Natural killer cell treated with Interleukin-12 subunit alpha and Interleukin-12 subunit beta and Interleukin-15 and Interleukin-18, amount 100 ng/mL, for 72 hours (primary cell): Measurements from ENCODE around the gene SLC30A1. TPM values are rescaled to one million over a fixed set of nuclear protein-coding genes. Genes with fewer than 3 reads are reported as not detected.

Experiments used
- ATAC-seq, 2 donors: fragments of 150-1000 bp; cut with Tn5 transposase in 1 of 2; sonication (Bioruptor Pico), chemical (Tn5 transposase) in 1 of 2; 2 replicates each; pipeline ENCODE4 v1.10.0; 2021
- DNase-seq: peaks from one replicate; pipeline ENCODE4 v3.0.0; 2022; ENCODE audit warnings: low spot score
- H3K27ac Mint-ChIP-seq, 2 donors: 1 replicate in 1 of 2; 2 replicates in 1 of 2; pipeline ENCODE4 v1.8.0; 2022; ENCODE audit warnings: mixed read lengths in 2 of 2, mild to moderate bottlenecking in 1 of 2, moderate library complexity in 1 of 2
- H3K27me3 Mint-ChIP-seq, 2 donors: 1 replicate in 1 of 2; 2 replicates in 1 of 2; pipeline ENCODE4 v1.8.0; 2022; ENCODE audit warnings: mixed read lengths in 2 of 2
- H3K36me3 Mint-ChIP-seq: one replicate; pipeline ENCODE4 v1.8.0; 2022; ENCODE audit warnings: mixed read lengths
- H3K4me1 Mint-ChIP-seq, 2 donors: 1 replicate in 1 of 2; 2 replicates in 1 of 2; pipeline ENCODE4 v1.8.0; 2022; ENCODE audit warnings: low read depth in 2 of 2, mixed read lengths in 2 of 2, mild to moderate bottlenecking in 1 of 2
- H3K4me3 Mint-ChIP-seq: one replicate; pipeline ENCODE4 v1.8.0; 2022; ENCODE audit warnings: mixed read lengths
- H3K9me3 Mint-ChIP-seq: 2 replicates; pipeline ENCODE4 v1.8.0; 2022; ENCODE audit warnings: mixed read lengths
- total RNA-seq, 2 donors: library from RNA; stranded (reverse); gene quantifications; one replicate each; pipeline ENCODE4 v1.2.3, GENCODE V29; 2022

Gene SLC30A1
- total RNA-seq, 2 donors from 2014 or later = 6.9 to 13.1 TPM

DNA sequence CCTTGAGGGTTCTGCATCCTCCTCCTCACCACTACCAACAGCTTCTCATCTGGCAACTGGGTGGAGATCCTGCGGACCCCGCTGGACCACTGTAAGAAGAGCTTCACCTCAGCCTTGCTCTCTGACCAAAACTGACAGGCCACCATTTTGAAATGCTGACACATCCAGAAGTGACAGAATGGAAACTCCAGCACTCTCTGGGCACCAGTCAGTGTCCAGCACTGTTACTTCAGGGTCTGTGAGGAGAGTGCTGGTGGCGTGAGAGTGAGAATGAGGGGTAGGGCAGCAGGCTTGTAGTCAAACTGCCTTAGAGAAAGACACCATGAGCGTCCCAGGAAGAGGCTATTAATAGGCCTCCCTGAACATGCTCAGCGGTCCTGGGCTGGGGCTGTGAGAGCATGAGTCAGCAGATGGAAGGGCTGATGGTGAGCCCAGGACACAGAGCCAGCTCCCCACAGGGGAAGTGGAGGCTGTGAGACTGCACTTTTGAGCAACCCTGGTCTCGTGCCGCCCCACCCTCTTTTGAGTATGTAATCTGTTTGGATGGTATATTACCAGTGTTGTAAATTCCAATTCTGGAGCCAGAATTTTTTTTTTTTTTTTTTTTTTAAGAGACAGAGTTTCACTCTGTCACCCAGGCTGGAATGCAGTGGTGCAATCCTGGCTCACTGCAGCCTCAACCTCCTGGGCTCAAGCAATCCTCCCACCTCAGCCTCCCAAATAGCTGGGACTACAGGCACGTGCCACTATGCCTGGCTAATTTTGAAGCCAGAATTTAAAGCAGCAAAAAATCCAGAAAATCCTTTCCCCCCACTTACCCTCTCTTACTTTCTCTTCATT lies 34.4 kb upstream of the SLC30A1 start:
- no peak overlapping the region for H3K4me3 Mint-ChIP-seq
- DNase-seq (no peak), ATAC-seq (peak; percentile 76 to 84)
- peaks cover 5 to 11% of the 10 kb centered on the region in 2 donors for H3K4me1 Mint-ChIP-seq
- H3K27me3 Mint-ChIP-seq = no peaks in the 10 kb centered on the region
- H3K9me3 Mint-ChIP-seq = no peaks in the 10 kb centered on the region
- no peaks in the 10 kb centered on the region for H3K36me3 Mint-ChIP-seq
- peak overlapping the region in 1 of 2 donors; percentile 62 for H3K27ac Mint-ChIP-seq

DNA sequence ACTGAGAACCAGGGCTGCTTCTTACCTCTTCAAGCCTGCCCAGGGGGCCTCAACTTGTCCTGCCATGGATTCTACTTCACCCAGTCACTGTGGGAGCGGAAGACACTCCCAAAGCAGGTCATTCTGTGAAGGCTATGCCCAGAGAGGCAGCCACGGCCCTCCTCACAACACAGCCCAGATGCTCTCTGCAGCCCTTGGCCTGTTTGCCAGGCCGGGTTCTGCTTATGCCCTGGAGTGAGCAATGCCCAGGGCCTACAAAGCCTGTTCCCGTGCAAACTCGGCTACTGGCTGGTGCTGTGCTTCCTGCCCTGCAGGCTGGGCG lies 33.8 kb upstream of the SLC30A1 start:
- ATAC-seq = peak in 1 of 2 donors; percentile 17
- DNase-seq = no peak
- H3K4me3 Mint-ChIP-seq = no peak overlapping the region
- peaks cover 9 to 15% of the 10 kb centered on the region in 2 donors for H3K4me1 Mint-ChIP-seq
- H3K27ac Mint-ChIP-seq = no peak overlapping the region
- no peaks in the 10 kb centered on the region for H3K36me3 Mint-ChIP-seq
- H3K27me3 Mint-ChIP-seq = no peaks in the 10 kb centered on the region
- H3K9me3 Mint-ChIP-seq = no peaks in the 10 kb centered on the region

DNA sequence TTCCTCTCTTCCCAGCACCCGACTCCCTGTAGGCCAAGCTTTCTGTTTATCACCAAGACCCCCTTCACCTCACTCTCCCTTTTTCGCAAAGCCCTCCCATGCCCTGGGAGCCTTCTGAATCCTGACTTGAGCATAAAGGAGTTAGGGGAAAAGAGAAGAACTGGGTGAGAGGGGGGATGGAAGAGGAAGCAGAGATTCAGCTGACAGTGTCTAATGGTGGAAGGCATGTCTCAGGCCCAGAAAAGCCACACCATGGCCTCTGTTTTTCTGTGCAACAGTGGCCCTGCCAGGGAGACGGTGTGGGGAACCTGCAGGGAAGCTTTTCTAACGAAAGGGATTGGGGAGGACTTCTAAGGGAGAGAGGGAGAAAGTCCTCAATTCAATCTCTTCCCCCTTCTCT lies 32.9 kb upstream of the SLC30A1 start:
- no peak overlapping the region for H3K4me3 Mint-ChIP-seq
- H3K9me3 Mint-ChIP-seq = no peaks in the 10 kb centered on the region
- DNase-seq (no peak), ATAC-seq (no peak)
- H3K4me1 Mint-ChIP-seq = peaks cover 19 to 24% of the 10 kb centered on the region in 2 donors
- no peak overlapping the region for H3K27ac Mint-ChIP-seq
- H3K27me3 Mint-ChIP-seq = no peaks in the 10 kb centered on the region
- no peaks in the 10 kb centered on the region for H3K36me3 Mint-ChIP-seq

DNA sequence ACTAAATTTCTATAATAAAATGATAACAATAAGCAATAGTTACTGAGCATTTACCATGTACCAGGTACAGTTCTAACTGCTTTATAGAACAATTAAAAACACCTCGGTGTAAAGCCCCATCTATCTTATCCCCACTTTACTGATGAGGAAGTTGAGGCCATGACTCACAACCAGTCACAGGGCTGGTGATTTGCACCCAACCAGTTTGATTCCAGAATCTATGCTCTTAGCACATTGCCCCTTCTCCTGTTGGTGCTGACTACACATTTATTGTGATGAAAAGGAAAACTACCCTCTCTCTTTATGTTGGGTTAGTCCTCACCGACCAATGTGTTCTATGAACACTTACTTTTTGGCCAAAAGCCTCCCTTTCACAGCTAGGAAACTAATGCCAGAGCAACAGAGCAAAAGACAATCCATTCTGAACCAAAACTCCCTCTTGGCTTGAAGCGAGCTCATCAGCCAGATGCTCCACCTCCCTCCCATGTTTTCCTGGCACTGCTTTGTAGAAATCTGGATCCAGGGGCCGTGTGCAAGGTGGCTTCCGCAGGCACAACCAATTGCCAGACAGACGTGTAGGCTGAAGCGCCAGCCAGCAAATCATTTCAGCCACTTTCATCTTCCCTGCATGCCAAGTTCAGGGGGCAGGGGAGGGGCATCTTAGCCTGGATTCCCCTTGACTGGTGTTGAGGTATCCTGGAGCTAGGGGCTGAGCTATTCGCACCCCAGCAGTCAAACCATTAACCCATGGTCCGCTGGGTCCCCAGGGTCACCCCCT lies 32.0 kb upstream of the SLC30A1 start:
- ATAC-seq (no peak), DNase-seq (no peak)
- Mint-ChIP-seq H3K36me3 (no peaks in the 10 kb centered on the region), H3K27me3 (no peaks in the 10 kb centered on the region), H3K27ac (no peak overlapping the region), H3K4me3 (no peak overlapping the region), H3K9me3 (no peaks in the 10 kb centered on the region), H3K4me1 (peaks cover 27 to 33% of the 10 kb centered on the region in 2 donors)

DNA sequence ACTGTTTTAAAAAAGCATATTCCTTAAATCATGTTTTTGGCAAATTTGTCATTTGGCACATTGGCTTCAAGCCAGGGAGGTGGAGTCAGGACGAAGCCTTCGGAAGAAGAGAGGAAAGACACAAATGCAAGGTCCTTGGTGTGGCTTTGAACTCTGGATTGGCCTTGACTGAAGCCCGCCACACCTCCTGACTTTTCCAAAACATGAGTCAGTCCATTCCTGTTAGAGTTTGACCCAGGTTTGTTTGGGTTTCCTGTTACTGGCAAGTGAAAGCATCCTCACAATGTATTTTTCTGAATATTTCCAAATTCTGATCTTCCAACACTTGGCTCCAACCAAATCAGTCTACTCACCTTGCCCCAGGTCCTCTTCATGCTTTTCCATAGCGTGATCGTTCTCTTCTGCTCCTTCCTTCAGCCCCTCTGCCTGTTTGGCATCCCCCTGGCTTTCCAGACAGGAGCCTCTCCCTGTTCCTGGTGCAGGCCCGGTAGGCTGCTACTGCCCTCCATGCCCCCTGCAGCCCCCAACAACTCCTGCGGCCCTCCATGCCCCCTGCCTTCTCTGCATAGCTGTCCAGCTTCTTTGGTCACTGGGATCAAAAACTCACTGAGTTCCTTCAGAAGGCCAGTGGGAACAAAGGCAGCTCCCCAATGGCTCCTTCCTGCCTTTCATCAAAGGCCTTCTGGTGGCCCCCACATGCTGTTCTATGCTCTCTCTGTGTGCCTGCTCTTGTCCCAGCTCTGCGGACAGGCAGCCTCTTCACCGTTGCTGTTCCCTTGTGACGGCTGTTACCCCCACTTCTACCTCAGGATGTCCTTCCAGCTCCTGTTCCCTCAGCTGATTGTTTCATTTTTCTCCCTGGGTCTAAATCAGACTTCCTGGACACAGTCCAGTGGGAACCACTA lies 30.4 kb upstream of the SLC30A1 start:
- Mint-ChIP-seq H3K36me3 (no peaks in the 10 kb centered on the region), H3K9me3 (no peaks in the 10 kb centered on the region), H3K27me3 (no peaks in the 10 kb centered on the region), H3K27ac (no peak overlapping the region), H3K4me1 (peaks cover 33 to 38% of the 10 kb centered on the region in 2 donors), H3K4me3 (no peak overlapping the region)
- ATAC-seq (no peak), DNase-seq (no peak)

DNA sequence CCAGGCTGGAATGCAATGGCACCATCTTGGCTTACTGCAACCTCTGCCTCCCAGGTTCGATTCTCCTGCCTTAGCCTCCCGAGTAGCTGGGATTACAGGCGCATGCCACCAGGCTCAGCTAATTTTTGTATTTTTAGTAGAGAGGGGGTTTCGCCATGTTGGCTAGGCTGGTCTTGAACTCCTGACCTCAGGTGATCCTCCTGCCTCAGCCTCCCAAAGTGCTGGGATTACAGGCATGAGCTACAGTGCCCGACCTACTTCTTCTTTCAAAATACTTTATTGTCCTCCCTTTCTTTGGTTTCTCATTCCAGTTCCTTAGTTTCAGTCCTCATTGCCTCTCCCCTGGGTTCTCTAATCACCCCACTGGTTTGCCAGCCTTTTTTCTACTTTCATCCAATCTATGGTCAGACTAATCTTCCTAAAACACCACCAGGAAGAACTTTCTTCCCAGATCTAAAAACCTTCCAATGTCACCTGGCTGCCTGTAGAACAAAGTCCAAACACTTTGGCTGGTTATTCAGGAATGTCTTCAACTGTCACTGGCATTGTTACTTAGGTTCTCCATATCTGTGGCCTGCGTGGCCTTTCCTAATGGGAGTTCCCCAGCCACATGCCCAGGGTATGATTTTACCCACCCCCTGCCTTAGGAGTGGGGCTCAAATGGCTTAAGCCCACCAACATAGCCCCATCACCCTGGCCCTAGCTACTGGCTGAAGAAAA lies 29.0 kb upstream of the SLC30A1 start:
- no peak for DNase-seq
- H3K9me3 Mint-ChIP-seq = no peaks in the 10 kb centered on the region
- H3K36me3 Mint-ChIP-seq = no peaks in the 10 kb centered on the region
- H3K4me1 Mint-ChIP-seq = peaks cover 28 to 29% of the 10 kb centered on the region in 2 donors
- H3K27ac Mint-ChIP-seq = peak overlapping the region; percentile 94 to 98
- peak overlapping the region; percentile 88 for H3K4me3 Mint-ChIP-seq
- H3K27me3 Mint-ChIP-seq = no peaks in the 10 kb centered on the region
- no peak for ATAC-seq

DNA sequence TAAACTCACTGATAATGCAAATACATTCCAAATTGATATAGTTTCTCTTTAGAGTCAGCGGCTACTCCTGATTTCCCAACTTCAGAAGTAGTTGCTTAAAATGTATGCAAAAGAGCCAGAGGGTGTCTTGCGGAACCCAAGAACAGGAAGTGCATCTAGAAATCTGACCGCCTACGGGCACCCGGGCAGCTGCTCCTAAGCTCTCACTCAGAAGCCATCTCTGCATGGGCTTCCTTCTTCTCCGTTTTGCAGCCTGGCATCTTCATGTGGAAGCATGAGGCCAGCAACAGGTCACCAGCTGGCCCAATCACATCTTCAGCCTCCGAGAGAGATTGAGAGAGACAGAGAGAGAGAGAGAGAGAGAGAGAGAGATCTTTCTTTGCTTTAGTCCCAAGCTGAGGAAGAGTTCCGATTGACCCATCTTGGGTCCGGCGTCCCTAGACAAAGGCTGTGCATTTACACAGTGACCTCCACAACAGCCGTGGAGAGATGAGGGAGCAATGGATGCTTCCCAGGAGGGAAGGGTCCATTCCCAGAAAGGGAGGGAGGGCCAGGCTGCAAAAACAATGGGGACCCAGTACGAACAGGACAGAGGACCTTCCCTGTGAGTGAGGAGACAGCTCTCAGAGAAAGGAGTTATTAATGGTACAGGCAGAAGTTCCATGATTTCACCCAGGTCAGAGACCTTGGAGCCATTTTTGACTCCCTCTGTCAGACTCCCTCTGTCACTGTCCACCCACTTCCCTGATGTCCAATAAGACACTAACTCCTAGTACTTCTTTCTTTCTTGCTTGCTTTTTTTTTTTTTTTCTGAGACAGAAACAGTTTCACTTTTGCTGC lies 28.2 kb upstream of the SLC30A1 start:
- peak; percentile 89 to 92 for ATAC-seq
- Mint-ChIP-seq H3K27ac (peak overlapping the region; percentile 94 to 98), H3K4me3 (peak overlapping the region; percentile 88), H3K4me1 (peaks cover 28 to 29% of the 10 kb centered on the region in 2 donors), H3K9me3 (no peaks in the 10 kb centered on the region), H3K36me3 (no peaks in the 10 kb centered on the region), H3K27me3 (no peaks in the 10 kb centered on the region)
- DNase-seq = peak; percentile 81

DNA sequence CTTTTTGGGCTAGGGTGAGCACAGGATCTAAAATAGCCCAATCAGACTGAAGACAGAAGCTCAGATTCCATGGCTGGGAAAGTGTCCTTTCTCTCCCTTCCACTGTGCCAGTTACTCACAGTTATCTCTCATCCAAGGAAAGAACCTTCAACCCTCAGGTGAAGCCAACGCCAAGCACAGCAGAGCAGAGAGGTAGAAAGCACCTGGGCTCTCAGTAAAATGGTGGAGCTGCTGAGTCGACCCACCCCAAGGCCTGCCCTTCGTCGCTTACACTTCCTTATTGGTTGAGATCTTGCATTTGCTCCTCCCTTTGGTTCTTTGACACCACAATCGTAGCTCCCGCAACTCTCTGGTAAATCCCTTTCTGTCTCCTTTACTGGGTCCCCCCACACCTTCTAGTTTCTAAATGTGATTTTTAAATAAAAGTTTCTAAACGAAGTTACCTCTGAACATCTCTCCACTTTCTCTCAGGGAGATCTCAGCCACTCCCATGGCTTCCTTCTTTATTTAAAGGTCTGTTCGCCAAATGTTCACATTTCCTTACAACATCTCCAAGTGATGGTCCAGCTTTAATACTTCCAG lies 27.5 kb upstream of the SLC30A1 start:
- Mint-ChIP-seq H3K4me3 (peak overlapping the region; percentile 88), H3K4me1 (peaks cover 28 to 29% of the 10 kb centered on the region in 2 donors), H3K27ac (peak overlapping the region; percentile 94 to 98), H3K27me3 (no peaks in the 10 kb centered on the region), H3K9me3 (no peaks in the 10 kb centered on the region), H3K36me3 (no peaks in the 10 kb centered on the region)
- ATAC-seq (peak; percentile 69 to 76), DNase-seq (no peak)

DNA sequence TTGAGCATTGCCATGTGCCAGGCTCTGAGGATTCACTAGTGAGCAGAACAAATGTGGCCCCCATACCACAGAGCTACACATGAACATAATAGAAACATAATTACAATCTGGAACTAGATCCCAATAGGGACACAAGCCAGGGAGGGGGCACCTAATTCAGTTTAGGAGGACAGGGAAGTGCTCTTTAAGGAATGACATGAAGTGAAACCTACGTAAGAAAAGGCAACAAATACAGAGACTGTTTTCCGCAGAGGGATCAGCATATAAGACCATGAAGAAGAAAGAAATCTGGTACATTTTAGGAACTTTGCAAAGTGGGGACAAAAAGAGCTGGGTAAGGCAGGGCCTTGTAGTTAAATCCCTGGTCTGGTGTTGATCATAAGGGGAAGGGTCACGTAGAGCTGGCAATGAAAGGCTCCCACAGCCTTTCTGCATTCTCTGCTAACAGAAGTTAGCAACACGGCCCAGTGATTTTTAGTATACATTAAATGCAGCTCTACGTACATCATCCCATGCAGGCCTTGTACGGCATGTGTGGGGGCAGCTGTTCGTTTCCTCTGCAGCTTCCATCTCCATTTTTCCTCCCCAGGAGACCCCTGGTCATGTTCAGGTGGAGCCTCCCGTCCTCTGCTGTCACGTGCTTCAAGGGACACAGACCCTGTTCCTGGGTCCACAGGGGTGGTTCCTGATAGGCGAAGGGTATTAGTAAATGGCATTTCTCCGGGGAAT lies 26.8 kb upstream of the SLC30A1 start:
- Mint-ChIP-seq H3K9me3 (no peaks in the 10 kb centered on the region), H3K27me3 (no peaks in the 10 kb centered on the region), H3K36me3 (no peaks in the 10 kb centered on the region), H3K4me1 (peaks cover 26 to 28% of the 10 kb centered on the region in 2 donors), H3K4me3 (peak overlapping the region; percentile 88), H3K27ac (peak overlapping the region; percentile 94 to 98)
- no peak for DNase-seq
- no peak for ATAC-seq

DNA sequence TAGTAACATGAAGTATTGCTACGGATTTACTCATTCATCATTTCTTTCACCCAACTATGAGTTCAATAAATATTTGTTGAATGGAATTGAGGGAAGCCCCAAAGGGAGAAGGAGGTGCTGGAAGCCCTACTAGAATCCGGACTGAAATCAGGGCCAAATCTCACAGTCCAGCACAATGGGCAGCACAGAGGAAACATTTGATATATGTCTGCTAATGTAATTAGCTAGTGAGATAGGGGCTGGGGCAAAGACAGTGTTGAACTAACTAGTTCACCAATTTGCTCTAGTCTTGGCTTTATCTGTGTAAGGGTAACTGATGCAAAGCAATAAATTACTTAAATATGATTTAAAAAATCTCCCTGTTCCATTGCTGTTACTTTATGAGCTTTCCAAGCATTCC lies 26.1 kb upstream of the SLC30A1 start:
- Mint-ChIP-seq H3K4me3 (no peak overlapping the region), H3K4me1 (peaks cover 26 to 28% of the 10 kb centered on the region in 2 donors), H3K9me3 (no peaks in the 10 kb centered on the region), H3K36me3 (no peaks in the 10 kb centered on the region), H3K27ac (peak overlapping the region in 1 of 2 donors; percentile 98), H3K27me3 (no peaks in the 10 kb centered on the region)
- no peak for ATAC-seq
- no peak for DNase-seq

DNA sequence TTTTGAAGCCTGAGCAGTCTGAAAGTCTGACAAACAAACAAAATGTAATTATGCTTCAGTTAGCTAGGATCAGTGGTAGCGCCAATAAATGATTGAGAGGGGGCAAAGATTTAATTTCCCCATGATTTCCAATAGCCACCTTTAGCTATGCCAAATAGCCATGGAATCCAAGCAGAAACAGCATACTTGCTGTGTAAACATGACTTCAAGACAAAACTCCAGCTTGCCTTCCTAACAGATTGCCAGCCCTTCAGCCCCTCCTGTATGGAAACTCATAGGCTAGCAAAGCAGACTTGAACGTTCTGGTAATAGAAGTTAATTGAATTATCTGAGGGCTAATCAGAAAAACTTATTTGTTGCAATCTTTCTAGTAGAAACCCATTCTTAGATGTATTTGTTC lies 25.6 kb upstream of the SLC30A1 start:
- Mint-ChIP-seq H3K4me3 (no peak overlapping the region), H3K27ac (no peak overlapping the region), H3K9me3 (no peaks in the 10 kb centered on the region), H3K27me3 (no peaks in the 10 kb centered on the region), H3K36me3 (no peaks in the 10 kb centered on the region), H3K4me1 (peaks cover 26 to 28% of the 10 kb centered on the region in 2 donors)
- no peak for DNase-seq
- ATAC-seq = no peak

DNA sequence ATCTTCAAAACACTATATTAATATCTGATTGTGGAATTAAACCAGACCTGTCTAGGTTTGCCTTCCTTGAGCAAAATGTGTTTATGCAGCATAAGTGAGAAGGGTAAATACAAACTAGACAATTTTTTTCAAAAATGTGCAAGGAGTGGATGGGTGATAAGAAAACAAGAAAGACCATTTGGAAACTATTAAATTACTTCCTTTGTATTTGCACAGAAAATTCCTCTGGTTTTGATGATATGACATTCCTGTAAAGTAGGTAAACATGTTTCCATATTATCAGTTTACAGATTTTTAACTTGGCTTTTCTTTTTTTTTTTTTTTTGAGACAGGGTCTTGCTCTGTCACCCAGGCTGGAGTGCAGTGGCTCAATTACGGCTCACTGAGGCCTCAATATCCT lies 24.8 kb upstream of the SLC30A1 start:
- ATAC-seq (no peak), DNase-seq (no peak)
- H3K9me3 Mint-ChIP-seq = no peaks in the 10 kb centered on the region
- H3K4me3 Mint-ChIP-seq = no peak overlapping the region
- H3K27ac Mint-ChIP-seq = no peak overlapping the region
- peaks cover 26 to 28% of the 10 kb centered on the region in 2 donors for H3K4me1 Mint-ChIP-seq
- no peaks in the 10 kb centered on the region for H3K36me3 Mint-ChIP-seq
- peaks cover 0 to 3% of the 10 kb centered on the region in 2 donors for H3K27me3 Mint-ChIP-seq
